GM12875 (cell line): ENCODE measurements around the gene ZSCAN5A.
A peak's percentile ranks its signal among the peaks of the same experiment; 100 is the strongest.

ENCODE experiments used
- H3K4me3 ChIP-seq: one replicate; pipeline ENCODE4 v1.5.1; 2011; ENCODE audit warnings: low read depth, low read length, control low read depth
- TF ChIP-seq, protein P1 (sequence below): IDR thresholded peaks from 2 replicates; pipeline ENCODE4 v1.5.1; 2011; ENCODE audit warnings: low read depth, mild to moderate bottlenecking, control low read depth, inconsistent platforms, low read length, moderate library complexity, borderline replicate concordance; ENCODE audit not compliant: insufficient read depth

The ZSCAN5A gene, protein sequence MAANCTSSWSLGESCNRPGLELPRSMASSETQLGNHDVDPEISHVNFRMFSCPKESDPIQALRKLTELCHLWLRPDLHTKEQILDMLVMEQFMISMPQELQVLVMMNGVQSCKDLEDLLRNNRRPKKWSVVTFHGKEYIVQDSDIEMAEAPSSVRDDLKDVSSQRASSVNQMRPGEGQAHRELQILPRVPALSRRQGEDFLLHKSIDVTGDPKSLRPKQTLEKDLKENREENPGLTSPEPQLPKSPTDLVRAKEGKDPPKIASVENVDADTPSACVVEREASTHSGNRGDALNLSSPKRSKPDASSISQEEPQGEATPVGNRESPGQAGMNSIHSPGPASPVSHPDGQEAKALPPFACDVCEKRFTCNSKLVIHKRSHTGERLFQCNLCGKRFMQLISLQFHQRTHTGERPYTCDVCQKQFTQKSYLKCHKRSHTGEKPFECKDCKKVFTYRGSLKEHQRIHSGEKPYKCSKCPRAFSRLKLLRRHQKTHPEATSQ

GRCh38 chr19:56314381-56315076 lies at the start of gene ZSCAN5A:
TSS of gene ZSCAN5A (minus strand) at chr19:56314839. CDS start at chr19:56225046, 89,793 bp downstream.
- TF ChIP-seq, protein P1, sequence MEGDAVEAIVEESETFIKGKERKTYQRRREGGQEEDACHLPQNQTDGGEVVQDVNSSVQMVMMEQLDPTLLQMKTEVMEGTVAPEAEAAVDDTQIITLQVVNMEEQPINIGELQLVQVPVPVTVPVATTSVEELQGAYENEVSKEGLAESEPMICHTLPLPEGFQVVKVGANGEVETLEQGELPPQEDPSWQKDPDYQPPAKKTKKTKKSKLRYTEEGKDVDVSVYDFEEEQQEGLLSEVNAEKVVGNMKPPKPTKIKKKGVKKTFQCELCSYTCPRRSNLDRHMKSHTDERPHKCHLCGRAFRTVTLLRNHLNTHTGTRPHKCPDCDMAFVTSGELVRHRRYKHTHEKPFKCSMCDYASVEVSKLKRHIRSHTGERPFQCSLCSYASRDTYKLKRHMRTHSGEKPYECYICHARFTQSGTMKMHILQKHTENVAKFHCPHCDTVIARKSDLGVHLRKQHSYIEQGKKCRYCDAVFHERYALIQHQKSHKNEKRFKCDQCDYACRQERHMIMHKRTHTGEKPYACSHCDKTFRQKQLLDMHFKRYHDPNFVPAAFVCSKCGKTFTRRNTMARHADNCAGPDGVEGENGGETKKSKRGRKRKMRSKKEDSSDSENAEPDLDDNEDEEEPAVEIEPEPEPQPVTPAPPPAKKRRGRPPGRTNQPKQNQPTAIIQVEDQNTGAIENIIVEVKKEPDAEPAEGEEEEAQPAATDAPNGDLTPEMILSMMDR: no peak

GRCh38 chr19:56360841-56361240 lies 46.2 kb upstream of the ZSCAN5A start:
- TF ChIP-seq, protein P1: no peak
- H3K4me3 ChIP-seq: no peak overlapping the region

More at GRCh38 chr19:56314381-56315076, at the start of gene ZSCAN5A:
- H3K4me3 ChIP-seq: peak within 1 kb of the TSS; percentile 62

GRCh38 chr19:56356944-56357343 lies 42.3 kb upstream of the ZSCAN5A start:
- TF ChIP-seq, protein P1: no peak
- H3K4me3 ChIP-seq: no peak overlapping the region

DNA sequence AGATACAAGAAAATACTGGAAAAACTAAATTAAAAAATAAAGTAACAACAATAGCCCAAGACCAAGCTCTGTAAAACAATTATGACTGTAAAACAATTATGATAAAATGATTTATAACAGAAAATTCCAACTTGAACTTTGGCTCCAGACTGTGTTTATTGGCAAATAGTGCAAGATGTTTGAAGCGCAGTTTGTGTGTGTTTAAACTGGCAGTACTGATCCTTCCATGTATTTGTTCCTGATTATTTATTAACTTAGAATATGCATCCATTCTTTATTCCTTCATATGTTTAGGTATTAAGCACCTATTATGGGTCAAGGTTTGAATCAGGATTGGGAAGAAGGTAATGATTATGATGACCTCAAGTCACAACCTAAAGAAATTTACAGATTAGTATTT lies 40.9 kb upstream of the ZSCAN5A start:
- TF ChIP-seq, protein P1: no peak
- H3K4me3 ChIP-seq: no peak overlapping the region

DNA sequence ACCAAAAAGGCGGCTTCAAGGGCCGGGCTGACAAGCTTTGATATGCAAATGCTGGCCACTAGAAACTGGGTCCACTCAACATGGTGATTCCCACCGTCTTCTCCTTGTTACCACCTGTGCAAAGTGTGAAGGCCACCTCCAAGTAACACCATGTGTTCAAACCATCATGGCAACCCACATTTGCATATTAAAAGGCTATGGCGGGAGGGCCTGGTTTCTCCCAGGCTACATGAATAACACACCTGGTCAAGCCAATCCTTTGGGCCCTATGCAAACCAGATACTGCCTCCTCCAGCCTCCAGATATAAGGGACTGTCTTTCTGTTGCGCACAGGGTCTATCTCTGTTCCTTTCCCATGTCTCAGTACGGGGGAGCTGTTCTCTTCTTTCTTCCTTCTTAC lies 36.6 kb upstream of the ZSCAN5A start:
- TF ChIP-seq, protein P1: no peak
- no peak overlapping the region for H3K4me3 ChIP-seq

GRCh38 chr19:56350416-56351045 lies 35.9 kb upstream of the ZSCAN5A start:
- TF ChIP-seq, protein P1: peak; percentile 77
- H3K4me3 ChIP-seq: no peak overlapping the region
